Activated CD4-positive, alpha-beta T cell treated with anti-CD3 and anti-CD28 coated beads, Interleukin-2, Interleukin-6, amounts not matched to agents 100 ng/mL and 50 ng/mL, durations not matched to agents 16 hours and 8 hours (primary cell): ENCODE measurements around the gene TMEM61.

Experiments used
- DNase-seq: peaks from one replicate; pipeline ENCODE4 v3.0.0-alpha.2; 2020

Gene TMEM61

DNA sequence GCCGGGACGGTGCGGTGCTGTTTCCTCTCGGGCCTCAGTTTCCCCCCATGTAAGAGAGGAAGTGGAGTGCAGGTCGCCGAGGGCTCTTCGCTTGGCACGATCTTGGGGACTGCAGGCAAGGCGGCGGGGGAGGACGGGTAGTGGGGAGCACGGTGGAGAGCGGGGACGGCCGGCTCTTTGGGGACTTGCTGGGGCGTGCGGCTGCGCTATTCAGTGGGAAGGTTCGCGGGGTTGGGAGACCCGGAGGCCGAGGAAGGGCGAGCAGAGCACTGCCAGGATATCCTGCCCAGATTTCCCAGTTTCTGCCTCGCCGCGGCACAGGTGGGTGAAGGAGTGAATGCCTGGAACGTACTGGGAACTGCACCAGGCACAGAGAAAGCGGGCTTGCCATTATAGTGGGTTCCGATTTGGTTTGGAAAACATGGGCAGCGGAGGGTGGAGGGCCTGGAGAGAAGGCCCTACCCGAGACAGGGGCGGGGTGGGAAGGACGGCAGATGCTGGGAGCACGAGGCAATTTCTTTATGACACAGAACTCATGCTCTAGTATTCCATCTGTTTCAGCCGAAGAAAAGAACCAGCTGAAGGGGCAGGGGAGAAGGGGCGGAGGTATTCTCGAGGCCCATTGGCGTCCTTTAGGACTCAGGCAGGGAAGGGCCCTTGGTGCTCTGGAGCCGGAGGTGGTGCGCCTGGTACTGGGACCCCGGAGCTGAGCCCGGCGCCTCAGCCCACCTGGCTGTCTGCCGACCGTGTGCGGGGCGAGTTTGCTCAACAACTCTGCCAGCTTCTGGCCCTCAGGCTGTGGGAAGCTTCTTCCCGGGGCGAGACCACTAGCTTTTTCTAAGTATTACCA, 59.9 kb downstream of the TMEM61 start:
- DNase-seq: no peak

- no peak for DNase-seq
These were observed 60.6 kb downstream of the TMEM61 start for GRCh38 chr1:55040933-55041494.

DNA sequence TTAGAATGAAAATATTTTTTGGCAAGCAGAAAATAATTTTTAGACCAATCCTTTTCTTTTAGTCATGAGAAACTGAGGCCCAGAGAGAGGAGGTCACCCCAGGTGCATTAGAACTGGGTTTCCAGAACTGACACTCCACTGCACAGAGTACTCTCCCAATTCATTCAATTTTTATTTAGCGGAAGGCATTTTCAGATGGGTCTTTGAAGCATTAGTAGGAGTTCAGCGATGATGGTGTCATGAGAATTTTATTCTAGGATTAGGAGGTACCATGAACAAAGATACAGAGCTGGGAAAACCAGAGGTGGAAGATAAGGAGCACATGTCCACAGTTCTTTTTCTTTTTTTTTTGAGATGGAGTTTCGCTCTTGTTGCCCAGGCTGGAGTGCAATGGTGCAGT, 61.2 kb downstream of the TMEM61 start:
- DNase-seq: no peak
